SK-N-SH treated with all-trans-retinoic acid at 6 μM for 48 hours (cell line): Measurements from ENCODE around the gene FAM47A.

Experiments used
- BACH2 ChIP-seq: fragments of 250-450 bp; sonication (Bioruptor Pico); IDR thresholded peaks from 2 replicates; pipeline ENCODE4 v1.9.0; 2021; ENCODE audit warnings: mild to moderate bottlenecking, borderline replicate concordance
- CREB5 ChIP-seq: fragments of 250-450 bp; sonication (Bioruptor Pico); IDR thresholded peaks from 2 replicates; pipeline ENCODE4 v1.5.1; 2020; ENCODE audit warnings: low read depth, mild to moderate bottlenecking, moderate library complexity
- ESRRG ChIP-seq: fragments of 250-450 bp; sonication (Bioruptor Pico); IDR thresholded peaks from 2 replicates; pipeline ENCODE4 v1.6.1; 2021; ENCODE audit warnings: mild to moderate bottlenecking
- OSR1 ChIP-seq: fragments of 250-450 bp; sonication (Bioruptor Pico); IDR thresholded peaks from 2 replicates; pipeline ENCODE4 v1.8.0; 2022; ENCODE audit warnings: moderate library complexity, mild to moderate bottlenecking, inconsistent platforms
- RARB ChIP-seq: fragments of 250-450 bp; sonication (Bioruptor Pico); IDR thresholded peaks from 2 replicates; pipeline ENCODE4 v1.8.0; 2021; ENCODE audit warnings: mild to moderate bottlenecking, moderate library complexity
- TCF4 ChIP-seq: fragments of 250-450 bp; sonication (Bioruptor Pico); IDR thresholded peaks from 2 replicates; pipeline ENCODE4 v1.8.0; 2021; ENCODE audit warnings: mild to moderate bottlenecking, moderate library complexity, borderline replicate concordance
- ZC3H10 ChIP-seq: fragments of 250-450 bp; sonication (Bioruptor Pico); IDR thresholded peaks from 2 replicates; pipeline ENCODE4 v1.5.1; 2021; ENCODE audit warnings: mild to moderate bottlenecking, moderate library complexity
- ZFP3 ChIP-seq: fragments of 250-450 bp; sonication (Bioruptor Pico); IDR thresholded peaks from 2 replicates; pipeline ENCODE4 v1.5.0; 2020; ENCODE audit warnings: mild to moderate bottlenecking, moderate library complexity
- ZFP30 ChIP-seq: fragments of 450-650 bp; formaldehyde crosslinking; IDR thresholded peaks from 2 replicates; pipeline ENCODE4 v1.5.0; 2022; ENCODE audit warnings: mild to moderate bottlenecking, moderate library complexity
- TF ChIP-seq, protein P1 (sequence below): fragments of 250-450 bp; sonication (Bioruptor Pico); IDR thresholded peaks from 2 replicates; pipeline ENCODE4 v1.8.0; 2020; ENCODE audit warnings: mild to moderate bottlenecking, moderate library complexity, borderline replicate concordance

DNA sequence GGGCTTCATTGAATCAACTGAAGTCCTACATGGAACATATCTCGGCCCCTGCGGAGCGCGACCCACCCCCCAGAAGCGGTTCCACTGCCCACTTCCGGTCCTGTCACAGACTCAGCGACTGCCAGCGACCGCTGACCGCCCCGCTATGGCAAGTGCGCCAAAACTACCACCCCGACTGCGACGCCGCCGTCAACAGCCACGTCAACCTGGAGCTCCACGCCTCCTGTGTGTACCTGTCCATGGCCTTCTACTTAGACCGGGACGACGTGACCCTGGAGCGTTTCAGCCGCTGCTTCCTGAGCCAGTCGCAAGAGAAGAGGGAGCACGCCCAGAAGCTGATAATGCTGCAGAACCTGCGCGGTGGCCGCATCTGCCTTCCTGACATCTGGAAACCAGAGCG is 14.8 kb upstream of the FAM47A start:
- TF ChIP-seq, protein P1, sequence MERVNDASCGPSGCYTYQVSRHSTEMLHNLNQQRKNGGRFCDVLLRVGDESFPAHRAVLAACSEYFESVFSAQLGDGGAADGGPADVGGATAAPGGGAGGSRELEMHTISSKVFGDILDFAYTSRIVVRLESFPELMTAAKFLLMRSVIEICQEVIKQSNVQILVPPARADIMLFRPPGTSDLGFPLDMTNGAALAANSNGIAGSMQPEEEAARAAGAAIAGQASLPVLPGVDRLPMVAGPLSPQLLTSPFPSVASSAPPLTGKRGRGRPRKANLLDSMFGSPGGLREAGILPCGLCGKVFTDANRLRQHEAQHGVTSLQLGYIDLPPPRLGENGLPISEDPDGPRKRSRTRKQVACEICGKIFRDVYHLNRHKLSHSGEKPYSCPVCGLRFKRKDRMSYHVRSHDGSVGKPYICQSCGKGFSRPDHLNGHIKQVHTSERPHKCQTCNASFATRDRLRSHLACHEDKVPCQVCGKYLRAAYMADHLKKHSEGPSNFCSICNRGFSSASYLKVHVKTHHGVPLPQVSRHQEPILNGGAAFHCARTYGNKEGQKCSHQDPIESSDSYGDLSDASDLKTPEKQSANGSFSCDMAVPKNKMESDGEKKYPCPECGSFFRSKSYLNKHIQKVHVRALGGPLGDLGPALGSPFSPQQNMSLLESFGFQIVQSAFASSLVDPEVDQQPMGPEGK (CRISPR knock-in tag), result no peak
- TF ChIP-seq BACH2 (CRISPR knock-in tag), result no peak
- TF ChIP-seq RARB (CRISPR knock-in tag), result no peak
- TF ChIP-seq ZC3H10 (CRISPR knock-in tag), result no peak
- TF ChIP-seq ZFP30 (CRISPR knock-in tag), result no peak
- no peak for TF ChIP-seq ESRRG (CRISPR knock-in tag)
- TF ChIP-seq TCF4 (CRISPR knock-in tag), result no peak
- TF ChIP-seq CREB5, result no peak
- no peak for TF ChIP-seq ZFP3 (CRISPR knock-in tag)
- no peak for TF ChIP-seq OSR1 (CRISPR knock-in tag)
